Adipose tissue (tissue), 3 donors: ENCODE results near the gene TERC. TPM values are rescaled to one million over a fixed set of nuclear protein-coding genes. Genes with fewer than 3 reads are reported as not detected.
"Not testable (repeated sequence)": the region's sequence is repeated elsewhere in the genome, so short reads cannot be mapped to it uniquely, and the experiment has no call there.

Source experiments
- H3K27ac ChIP-seq: one replicate; pipeline ENCODE4 v1.5.1; 2013; ENCODE audit warnings: low read depth, low read length
- WGBS, 3 donors: extraction: QIAGEN DNeasy Blood & Tissue Kit; methylation state at CpG; one replicate each; pipeline ENCODE4 v1.1.7; 2013; 5-methylcytosine and 5-hydroxymethylcytosine counted together
- polyA plus RNA-seq, 3 donors: library from polyadenylated mRNA; stranded (reverse); fragments of 200-250 nt; gene quantifications; one replicate each; pipeline ENCODE4 v1.2.3, GENCODE V29; 2013
- donor health status: healthy with polysubstance abuse.
- donor health status: Bipolar disorder and iron deficiency.
- donor health status: healthy.

TERC gene
- polyA plus RNA-seq, 3 donors = not detected

- peak within 1 kb of the TSS; percentile 99 for H3K27ac ChIP-seq
- 0% methylated on average over 61 of the region's 61 CpGs for WGBS, 3 donors
Measured at GRCh38 chr3:169772897-169773816, 8.3 kb upstream of the TERC start, which contains the start of gene MYNN. TSS of gene MYNN (plus strand) at chr3:169773396. CDS start at chr3:169774296, 900 bp downstream.

- WGBS, 3 donors = 0 to 1% (median 0%) methylated on average over 15 of the region's 15 CpGs
- H3K27ac ChIP-seq = peak overlapping the region; percentile 99
Measured at GRCh38 chr3:169772305-169772896, 7.5 kb upstream of the TERC start.

- H3K27ac ChIP-seq = no peak overlapping the region
- 0 to 1% (median 0%) methylated on average over 27 of the region's 27 CpGs for WGBS, 3 donors
Measured at GRCh38 chr3:169771497-169772304, 6.8 kb upstream of the TERC start.

GRCh38 chr3:169769287-169770181 is 4.7 kb upstream of the TERC start, which contains the start of gene ACTRT3:
TSS of gene ACTRT3 (minus strand) at chr3:169769561. CDS start at chr3:169769520, 41 bp downstream.
- 1 to 7% (median 4%) methylated on average over 39 to 51 of the region's 51 CpGs for WGBS, 3 donors
- H3K27ac ChIP-seq = peak within 1 kb of the TSS; percentile 12

- 0 to 1% (median 0%) methylated on average over 46 of the region's 46 CpGs for WGBS, 3 donors
- peak overlapping the region; percentile 48 for H3K27ac ChIP-seq
Measured at GRCh38 chr3:169764312-169764881, 463 bp downstream of the TERC start.

GRCh38 chr3:169760479-169760878 is 4.4 kb downstream of the TERC start:
- 71 to 87% (median 77%) methylated on average over 4 of the region's 4 CpGs for WGBS, 3 donors
- no peak overlapping the region for H3K27ac ChIP-seq

- 53 to 87% (median 64%) methylated on average over 2 of the region's 2 CpGs for WGBS, 3 donors
- H3K27ac ChIP-seq = no peak overlapping the region
Measured at GRCh38 chr3:169759256-169759655, 5.6 kb downstream of the TERC start.

- H3K27ac ChIP-seq = no peak overlapping the region
- WGBS, 3 donors = 56 to 61% (median 57%) methylated on average over 5 of the region's 5 CpGs
Measured at GRCh38 chr3:169758359-169758994, 6.4 kb downstream of the TERC start.

- no peak overlapping the region for H3K27ac ChIP-seq
- 58 to 70% (median 63%) methylated on average over 2 of the region's 2 CpGs for WGBS, 3 donors
Measured at GRCh38 chr3:169755488-169755887, 9.4 kb downstream of the TERC start.

GRCh38 chr3:169754711-169755110 is 10.1 kb downstream of the TERC start:
- H3K27ac ChIP-seq = no peak overlapping the region
- 83 to 93% (median 86%) methylated on average over 3 of the region's 3 CpGs for WGBS, 3 donors

GRCh38 chr3:169751875-169752274 is 13.0 kb downstream of the TERC start:
- WGBS, 3 donors = 79 to 91% (median 89%) methylated on average over 2 of the region's 2 CpGs
- no peak overlapping the region for H3K27ac ChIP-seq

GRCh38 chr3:169750665-169751064 is 14.2 kb downstream of the TERC start:
- H3K27ac ChIP-seq = no peak overlapping the region
- 37 to 65% (median 64%) methylated on average over 2 of the region's 2 CpGs for WGBS, 3 donors

GRCh38 chr3:169748670-169749069 is 16.2 kb downstream of the TERC start:
- no peak overlapping the region for H3K27ac ChIP-seq
- 78 to 86% (median 80%) methylated on average over 3 of the region's 3 CpGs for WGBS, 3 donors

- WGBS, 3 donors = 36 to 56% (median 48%) methylated on average over 6 of the region's 6 CpGs
- no peak overlapping the region for H3K27ac ChIP-seq
Measured at GRCh38 chr3:169746924-169747323, 17.9 kb downstream of the TERC start.

- no peak overlapping the region for H3K27ac ChIP-seq
- WGBS, 3 donors = 0 to 30% (median 0%) methylated on average over 1 of the region's 1 CpG
Measured at GRCh38 chr3:169744366-169745054, 20.4 kb downstream of the TERC start.

GRCh38 chr3:169739067-169739466 is 25.8 kb downstream of the TERC start:
- H3K27ac ChIP-seq = no peak overlapping the region
- WGBS, 3 donors = 65 to 67% (median 67%) methylated on average over 2 of the region's 2 CpGs

GRCh38 chr3:169731857-169732256 is 33.0 kb downstream of the TERC start:
- not testable (repeated sequence) for H3K27ac ChIP-seq
